Activated gamma-delta T cell treated with anti-CD3 and anti-CD28 coated beads, Interleukin-2, amount 50 U/mL, for 16 hours (primary cell): ENCODE results near the gene SPATA16.
"Not testable (repeated sequence)": the region's sequence is repeated elsewhere in the genome, so short reads cannot be mapped to it uniquely, and the experiment has no call there.

Experiments used
- DNase-seq: peaks from one replicate; pipeline ENCODE4 v3.0.0-alpha.2; 2020; ENCODE audit warnings: low read depth

Gene SPATA16

GRCh38 chr3:173064631-173065030 lies 76.4 kb downstream of the SPATA16 start:
- DNase-seq = no peak

GRCh38 chr3:173058229-173058628 lies 82.8 kb downstream of the SPATA16 start:
- no peak for DNase-seq

- no peak for DNase-seq
Observed at GRCh38 chr3:173055228-173055933, 85.7 kb downstream of the SPATA16 start.

- DNase-seq = no peak
Observed at GRCh38 chr3:173049360-173049759, 91.7 kb downstream of the SPATA16 start.

- DNase-seq = no peak
Observed at GRCh38 chr3:173045770-173046382, 95.2 kb downstream of the SPATA16 start.

- no peak for DNase-seq
Observed at GRCh38 chr3:173044998-173045397, 96.0 kb downstream of the SPATA16 start.

- DNase-seq = no peak
Observed at GRCh38 chr3:173043757-173044156, 97.3 kb downstream of the SPATA16 start.

GRCh38 chr3:173038484-173038871 lies 102.6 kb downstream of the SPATA16 start:
- DNase-seq = no peak

GRCh38 chr3:173037840-173038483 lies 103.1 kb downstream of the SPATA16 start:
- DNase-seq = no peak

- no peak for DNase-seq
Observed at GRCh38 chr3:173030273-173030672, 110.8 kb downstream of the SPATA16 start.

GRCh38 chr3:173028351-173028750 lies 112.7 kb downstream of the SPATA16 start:
- no peak for DNase-seq

GRCh38 chr3:173027429-173027828 lies 113.6 kb downstream of the SPATA16 start:
- DNase-seq = no peak

- DNase-seq = no peak
Observed at GRCh38 chr3:173025941-173026340, 115.1 kb downstream of the SPATA16 start.

GRCh38 chr3:173021547-173022185 lies 119.4 kb downstream of the SPATA16 start:
- DNase-seq = no peak

- DNase-seq = not testable (repeated sequence)
Observed at GRCh38 chr3:173020128-173020527, 120.9 kb downstream of the SPATA16 start.

- no peak for DNase-seq
Observed at GRCh38 chr3:173019378-173019777, 121.7 kb downstream of the SPATA16 start.

- no peak for DNase-seq
Observed at GRCh38 chr3:173018758-173019157, 122.3 kb downstream of the SPATA16 start.

- no peak for DNase-seq
Observed at GRCh38 chr3:173013219-173013832, 127.7 kb downstream of the SPATA16 start.

- DNase-seq = no peak
Observed at GRCh38 chr3:173009410-173009809, 131.6 kb downstream of the SPATA16 start.

GRCh38 chr3:173008978-173009377 lies 132.1 kb downstream of the SPATA16 start:
- DNase-seq = no peak

GRCh38 chr3:173007079-173007723 lies 133.8 kb downstream of the SPATA16 start:
- no peak for DNase-seq

- DNase-seq = no peak
Observed at GRCh38 chr3:173006006-173006405, 135.0 kb downstream of the SPATA16 start.
